HG03565 (cell line): ENCODE measurements around the gene GRIN1.
"Not testable (repeated sequence)": the region's sequence is repeated elsewhere in the genome, so short reads cannot be mapped to it uniquely, and the experiment has no call there.

Source experiments
- ATAC-seq: cut with Tn5 transposase; IDR thresholded peaks from one replicate; pipeline ENCODE4 v1.9.1; 2021; ENCODE audit warnings: mild to moderate bottlenecking, moderate library complexity; ENCODE audit not compliant: unreplicated experiment

Gene GRIN1

GRCh38 chr9:137127301-137128157 is 11.4 kb upstream of the GRIN1 start:
- ATAC-seq = no peak

GRCh38 chr9:137128158-137128861 is 10.6 kb upstream of the GRIN1 start:
- ATAC-seq = no peak

GRCh38 chr9:137128862-137129455 is 10.0 kb upstream of the GRIN1 start:
- no peak for ATAC-seq

GRCh38 chr9:137129456-137130175 is 9.3 kb upstream of the GRIN1 start:
- no peak for ATAC-seq

- ATAC-seq = no peak
These were observed 8.7 kb upstream of the GRIN1 start for GRCh38 chr9:137130176-137130755.

- ATAC-seq = no peak
These were observed 4.8 kb upstream of the GRIN1 start for GRCh38 chr9:137134191-137134590.

GRCh38 chr9:137135154-137135553 is 3.8 kb upstream of the GRIN1 start:
- ATAC-seq = not testable (repeated sequence)

GRCh38 chr9:137136261-137136880 is 2.6 kb upstream of the GRIN1 start:
- no peak for ATAC-seq

GRCh38 chr9:137136881-137137607 is 1.9 kb upstream of the GRIN1 start:
- ATAC-seq = no peak

- no peak for ATAC-seq
These were observed 764 bp upstream of the GRIN1 start for GRCh38 chr9:137138058-137138721.

GRCh38 chr9:137139468-137140150 is 655 bp downstream of the GRIN1 start:
- ATAC-seq = no peak

GRCh38 chr9:137140151-137141012 is 1.4 kb downstream of the GRIN1 start:
- no peak for ATAC-seq

- ATAC-seq = no peak
These were observed 2.3 kb downstream of the GRIN1 start for GRCh38 chr9:137141050-137141810.

GRCh38 chr9:137141976-137142936 is 3.3 kb downstream of the GRIN1 start:
- no peak for ATAC-seq

- ATAC-seq = no peak
These were observed 4.5 kb downstream of the GRIN1 start for GRCh38 chr9:137143459-137143858.
